OCI-LY1 (cell line): Measurements from ENCODE around the gene DYSF.

Source experiments
- EZH2 ChIP-seq: fragments of 200-600 bp; sonication (generic), shearing (Covaris generic); IDR thresholded peaks from 2 replicates; pipeline ENCODE4 v1.8.0; 2017; ENCODE audit warnings: borderline replicate concordance, mixed run types, mild to moderate bottlenecking, antibody characterized with exemption, low read length, moderate library complexity, mixed read lengths
- TF ChIP-seq, protein P1 (sequence below): fragments of 200-600 bp; sonication (generic), shearing (Covaris generic); IDR thresholded peaks from 2 replicates; pipeline ENCODE4 v1.5.1; 2017; ENCODE audit warnings: mild to moderate bottlenecking, antibody characterized with exemption, low read length, moderate library complexity, mixed read lengths

DNA sequence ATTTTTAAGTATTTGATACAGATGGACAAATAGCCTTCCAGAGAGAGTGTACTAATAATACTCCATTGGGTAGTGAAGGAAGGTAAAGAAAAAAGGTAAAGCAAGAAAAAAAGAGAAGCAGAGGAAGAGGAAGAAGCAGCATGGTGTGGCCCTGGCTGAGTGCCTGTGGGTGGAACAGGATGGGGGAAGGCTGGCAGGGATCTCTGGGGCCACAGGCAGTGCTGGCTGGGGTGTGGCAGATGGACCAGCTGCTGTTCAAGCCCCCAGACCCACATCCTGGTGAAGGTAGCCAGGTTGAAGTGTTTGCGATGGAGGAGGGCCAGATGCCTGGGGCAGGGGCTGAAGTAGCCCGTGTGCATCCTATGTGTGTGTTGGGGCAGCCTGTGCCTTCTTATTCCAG, 79.0 kb downstream of the DYSF start:
- TF ChIP-seq, protein P1, sequence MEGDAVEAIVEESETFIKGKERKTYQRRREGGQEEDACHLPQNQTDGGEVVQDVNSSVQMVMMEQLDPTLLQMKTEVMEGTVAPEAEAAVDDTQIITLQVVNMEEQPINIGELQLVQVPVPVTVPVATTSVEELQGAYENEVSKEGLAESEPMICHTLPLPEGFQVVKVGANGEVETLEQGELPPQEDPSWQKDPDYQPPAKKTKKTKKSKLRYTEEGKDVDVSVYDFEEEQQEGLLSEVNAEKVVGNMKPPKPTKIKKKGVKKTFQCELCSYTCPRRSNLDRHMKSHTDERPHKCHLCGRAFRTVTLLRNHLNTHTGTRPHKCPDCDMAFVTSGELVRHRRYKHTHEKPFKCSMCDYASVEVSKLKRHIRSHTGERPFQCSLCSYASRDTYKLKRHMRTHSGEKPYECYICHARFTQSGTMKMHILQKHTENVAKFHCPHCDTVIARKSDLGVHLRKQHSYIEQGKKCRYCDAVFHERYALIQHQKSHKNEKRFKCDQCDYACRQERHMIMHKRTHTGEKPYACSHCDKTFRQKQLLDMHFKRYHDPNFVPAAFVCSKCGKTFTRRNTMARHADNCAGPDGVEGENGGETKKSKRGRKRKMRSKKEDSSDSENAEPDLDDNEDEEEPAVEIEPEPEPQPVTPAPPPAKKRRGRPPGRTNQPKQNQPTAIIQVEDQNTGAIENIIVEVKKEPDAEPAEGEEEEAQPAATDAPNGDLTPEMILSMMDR, result no peak
- no peak for TF ChIP-seq EZH2
